HG03521 (cell line): Measurements from ENCODE around the gene DDX41.
"Not testable (repeated sequence)": the region's sequence is repeated elsewhere in the genome, so short reads cannot be mapped to it uniquely, and the experiment has no call there.

Experiments used
- ATAC-seq: cut with Tn5 transposase; IDR thresholded peaks from one replicate; pipeline ENCODE4 v1.9.1; 2021; ENCODE audit warnings: mild to moderate bottlenecking, moderate library complexity; ENCODE audit not compliant: unreplicated experiment

DDX41 gene

GRCh38 chr5:177537389-177538361 is 20.9 kb upstream of the DDX41 start:
- ATAC-seq: no peak

- ATAC-seq: no peak
These were observed 19.6 kb upstream of the DDX41 start for GRCh38 chr5:177536386-177536785.

- ATAC-seq: no peak
These were observed 18.4 kb upstream of the DDX41 start for GRCh38 chr5:177535125-177535524.

DNA sequence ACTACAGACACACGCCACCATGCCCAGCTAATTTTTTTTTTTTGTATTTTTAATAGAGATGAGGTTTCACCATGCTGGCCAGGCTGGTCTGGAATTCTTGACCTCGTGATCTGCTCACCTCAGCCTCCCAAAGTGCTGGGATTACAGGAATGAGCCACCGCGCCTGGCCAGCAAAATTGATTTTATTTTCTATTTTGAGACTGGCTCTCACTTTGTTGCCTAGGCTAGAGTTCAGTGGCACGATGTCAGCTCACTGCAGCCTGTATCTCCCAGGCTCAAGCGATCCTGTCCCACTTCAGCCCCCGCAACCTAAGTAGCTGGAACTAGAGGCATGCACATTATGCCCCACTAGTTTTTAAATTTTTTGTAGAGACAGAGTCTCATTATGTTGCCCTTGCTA is 17.7 kb upstream of the DDX41 start:
- not testable (repeated sequence) for ATAC-seq

GRCh38 chr5:177531209-177531940 is 14.6 kb upstream of the DDX41 start:
- no peak for ATAC-seq

GRCh38 chr5:177530638-177531037 is 13.9 kb upstream of the DDX41 start:
- no peak for ATAC-seq

DNA sequence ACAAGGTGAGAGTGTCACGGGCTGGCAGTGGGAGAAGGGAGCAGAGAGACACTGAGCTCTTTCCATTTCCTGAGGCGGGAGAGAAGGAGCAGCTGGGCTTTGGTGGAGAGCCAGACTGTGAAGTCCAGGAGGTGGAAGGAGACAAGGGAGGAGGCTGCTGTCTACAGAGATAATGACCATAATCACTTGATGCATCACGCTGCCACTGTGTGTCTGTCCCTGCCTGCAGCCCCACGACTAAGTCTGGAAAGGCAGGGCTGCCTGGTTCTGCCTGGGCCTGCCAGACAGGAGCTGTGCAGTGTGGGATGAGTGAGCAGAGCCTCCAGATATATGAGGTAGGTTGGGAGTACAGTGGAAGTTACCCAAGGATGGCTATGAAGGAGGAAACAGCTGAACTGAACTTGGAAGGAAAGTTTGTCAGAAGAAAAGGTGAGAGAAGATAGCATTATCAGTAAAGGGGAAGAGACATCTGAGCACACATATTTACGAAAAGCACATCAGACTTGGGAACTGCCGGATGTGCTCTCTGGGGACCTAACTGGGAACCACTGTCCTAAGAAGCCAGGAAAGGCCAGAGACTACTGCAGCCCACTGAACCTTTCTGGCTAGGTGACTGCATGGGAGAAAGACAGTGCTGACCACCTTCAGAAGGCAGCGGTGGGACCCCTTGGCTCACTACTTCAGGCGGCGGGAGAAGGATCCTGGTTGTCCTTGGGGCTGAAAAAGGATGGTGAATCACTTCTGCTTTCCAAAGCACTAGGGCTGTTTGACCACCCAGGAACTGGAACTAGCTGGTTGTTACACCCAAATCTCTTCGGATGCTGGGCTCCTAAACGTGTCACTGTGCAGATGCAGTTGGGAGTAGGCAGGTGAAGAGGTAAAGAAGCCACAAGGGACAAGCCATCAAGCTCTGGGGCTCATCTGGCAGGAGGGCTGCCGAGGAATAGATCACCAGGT is 12.8 kb upstream of the DDX41 start:
- no peak for ATAC-seq

DNA sequence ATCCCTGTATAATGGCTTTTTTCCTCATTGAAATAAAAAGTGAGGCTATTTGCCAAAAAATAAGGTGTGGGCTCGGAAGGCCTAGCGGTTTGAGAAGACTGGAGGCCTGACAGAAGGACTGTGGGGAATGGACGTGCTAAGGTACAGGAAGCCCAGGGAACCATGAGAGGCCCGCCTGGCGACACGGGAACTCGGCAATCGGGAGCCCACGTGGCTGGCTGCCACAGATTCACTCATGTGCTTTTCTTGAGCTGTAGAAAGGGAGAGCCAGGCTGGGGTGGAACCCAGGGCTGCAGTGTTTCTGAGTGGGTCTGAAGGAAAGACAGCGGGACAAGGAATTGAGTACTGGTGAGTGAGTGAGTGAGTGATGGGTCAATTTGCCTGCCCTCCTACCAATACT is 11.9 kb upstream of the DDX41 start:
- ATAC-seq: no peak

- ATAC-seq: no peak
These were observed 10.8 kb upstream of the DDX41 start for GRCh38 chr5:177527595-177527994.

- no peak for ATAC-seq
These were observed 10.0 kb upstream of the DDX41 start for GRCh38 chr5:177526791-177527190.

- no peak for ATAC-seq
These were observed 9.4 kb upstream of the DDX41 start for GRCh38 chr5:177526191-177526590.

GRCh38 chr5:177524941-177525655 is 8.3 kb upstream of the DDX41 start:
- ATAC-seq: no peak

DNA sequence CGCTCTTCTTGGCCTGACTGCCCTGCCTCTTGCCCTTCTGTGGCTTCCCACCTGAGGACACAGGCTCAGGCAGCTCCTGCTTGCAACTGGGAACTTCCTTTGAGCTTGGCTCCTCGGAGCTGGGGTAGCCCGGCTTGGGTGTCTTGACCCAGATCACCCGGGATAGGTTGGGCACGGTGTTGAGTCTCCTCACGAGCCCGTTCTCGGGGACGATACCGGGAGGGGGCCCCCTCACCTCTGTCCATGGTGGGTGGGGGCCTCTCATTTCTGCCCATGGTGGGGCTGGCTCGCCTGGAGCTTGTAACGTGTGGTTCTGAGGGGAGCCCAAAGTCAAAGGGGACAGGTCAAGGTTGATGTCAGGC is 7.8 kb upstream of the DDX41 start:
- no peak for ATAC-seq

GRCh38 chr5:177523711-177524538 is 7.2 kb upstream of the DDX41 start:
- ATAC-seq: no peak

- ATAC-seq: no peak
These were observed 4.3 kb upstream of the DDX41 start for GRCh38 chr5:177520916-177521513.

GRCh38 chr5:177520271-177520670 is 3.5 kb upstream of the DDX41 start:
- no peak for ATAC-seq

- no peak for ATAC-seq
These were observed 2.9 kb upstream of the DDX41 start for GRCh38 chr5:177519463-177520235.

GRCh38 chr5:177515580-177515979 is 1.2 kb downstream of the DDX41 start:
- no peak for ATAC-seq
